Choroid plexus epithelial cell (primary cell): ENCODE results near the gene ESPL1.

Experiments
- DNase-seq: peaks from one replicate; pipeline ENCODE4 v3.0.0-alpha.2; 2010; ENCODE audit warnings: low read depth
- H3K4me3 ChIP-seq: 2 replicates; pipeline ENCODE4 v1.5.1; 2011; ENCODE audit warnings: low read depth, mild to moderate bottlenecking, control low read depth, low read length, moderate library complexity
- CTCF ChIP-seq: conservative IDR thresholded peaks from 2 replicates; pipeline ENCODE4 v1.5.1; 2011; ENCODE audit warnings: low read depth, mild to moderate bottlenecking, control low read depth, inconsistent platforms, low read length, moderate library complexity

ESPL1 gene

GRCh38 chr12:53332744-53333143, 64.6 kb downstream of the ESPL1 start:
- TF ChIP-seq CTCF: no peak
- no peak for DNase-seq
- H3K4me3 ChIP-seq: no peak overlapping the region

- no peak overlapping the region for H3K4me3 ChIP-seq
- no peak for TF ChIP-seq CTCF
- DNase-seq: no peak
Measured at GRCh38 chr12:53333289-53333688, 65.2 kb downstream of the ESPL1 start.

- no peak for DNase-seq
- TF ChIP-seq CTCF: no peak
- H3K4me3 ChIP-seq: no peak overlapping the region
Measured at GRCh38 chr12:53333845-53334244, 65.7 kb downstream of the ESPL1 start.

GRCh38 chr12:53334822-53335221, 66.7 kb downstream of the ESPL1 start:
- no peak for TF ChIP-seq CTCF
- DNase-seq: no peak
- no peak overlapping the region for H3K4me3 ChIP-seq

- no peak within 1 kb of the TSS for H3K4me3 ChIP-seq
- DNase-seq: peak; percentile 11
- no peak for TF ChIP-seq CTCF
Measured at GRCh38 chr12:53336181-53336681, 68.1 kb downstream of the ESPL1 start, which contains the start of gene SP7. SP7 (minus strand) TSS chr12:53336354; CDS start chr12:53335646, 708 bp downstream.

- H3K4me3 ChIP-seq: no peak overlapping the region
- DNase-seq: no peak
- TF ChIP-seq CTCF: no peak
Measured at GRCh38 chr12:53338017-53338416, 69.9 kb downstream of the ESPL1 start.

- DNase-seq: no peak
- TF ChIP-seq CTCF: no peak
- H3K4me3 ChIP-seq: no peak overlapping the region
Measured at GRCh38 chr12:53338916-53339315, 70.8 kb downstream of the ESPL1 start.
